WTC11 (cell line): Measurements from ENCODE around the gene ASB8.

Experiments
- ATF2 ChIP-seq: sonication (generic); formaldehyde crosslinking; IDR thresholded peaks from 2 replicates; pipeline ENCODE4 v1.8.1; 2022; ENCODE audit warnings: low read depth, missing genetic modification reagents, borderline replicate concordance
- CREB1 ChIP-seq: sonication (generic); formaldehyde crosslinking; IDR thresholded peaks from 2 replicates; pipeline ENCODE4 v1.8.0; 2023; ENCODE audit warnings: mild to moderate bottlenecking, missing genetic modification reagents
- CTCF ChIP-seq: fragments of 200-600 bp; IDR thresholded peaks from 2 replicates; pipeline ENCODE4 v1.8.0; 2022; ENCODE audit warnings: antibody characterized with exemption
- JUN ChIP-seq: sonication (generic); formaldehyde crosslinking; IDR thresholded peaks from 2 replicates; pipeline ENCODE4 v1.8.0; 2023; ENCODE audit warnings: mild to moderate bottlenecking, missing genetic modification reagents
- NR2C2 ChIP-seq: sonication (generic); formaldehyde crosslinking; IDR thresholded peaks from 2 replicates; pipeline ENCODE4 v1.8.0; 2022; ENCODE audit warnings: mild to moderate bottlenecking, missing genetic modification reagents
- PREB ChIP-seq: sonication (generic); formaldehyde crosslinking; IDR thresholded peaks from 2 replicates; pipeline ENCODE4 v1.8.1; 2022; ENCODE audit warnings: mild to moderate bottlenecking, missing genetic modification reagents, moderate library complexity, borderline replicate concordance
- TCF7 ChIP-seq: sonication (generic); formaldehyde crosslinking; IDR thresholded peaks from 2 replicates; pipeline ENCODE4 v1.8.0; 2022; ENCODE audit warnings: mild to moderate bottlenecking, low read depth, missing genetic modification reagents, moderate library complexity
- USF1 ChIP-seq: sonication (generic); formaldehyde crosslinking; IDR thresholded peaks from 2 replicates; pipeline ENCODE4 v1.8.0; 2022; ENCODE audit warnings: mild to moderate bottlenecking, missing genetic modification reagents
- ZNF121 ChIP-seq: sonication (generic); formaldehyde crosslinking; IDR thresholded peaks from 2 replicates; pipeline ENCODE4 v1.8.0; 2023; ENCODE audit warnings: missing genetic modification reagents
- TF ChIP-seq, protein P1 (sequence below): sonication (generic); formaldehyde crosslinking; IDR thresholded peaks from 2 replicates; pipeline ENCODE4 v1.8.1; 2023; ENCODE audit warnings: mild to moderate bottlenecking, missing genetic modification reagents, borderline replicate concordance
- TF ChIP-seq, protein P2 (sequence below): fragments of 250-450 bp; sonication (Bioruptor Pico); conservative IDR thresholded peaks from 2 replicates; pipeline ENCODE4 v1.9.0; 2021; ENCODE audit warnings: mild to moderate bottlenecking
- TF ChIP-seq, protein P3 (sequence below): sonication (generic); formaldehyde crosslinking; IDR thresholded peaks from 2 replicates; pipeline ENCODE4 v1.8.1; 2023; ENCODE audit warnings: mild to moderate bottlenecking, missing genetic modification reagents, moderate library complexity
- TF ChIP-seq, protein P4 (sequence below): sonication (generic); formaldehyde crosslinking; IDR thresholded peaks from 2 replicates; pipeline ENCODE4 v1.8.0; 2022; ENCODE audit warnings: missing genetic modification reagents

DNA sequence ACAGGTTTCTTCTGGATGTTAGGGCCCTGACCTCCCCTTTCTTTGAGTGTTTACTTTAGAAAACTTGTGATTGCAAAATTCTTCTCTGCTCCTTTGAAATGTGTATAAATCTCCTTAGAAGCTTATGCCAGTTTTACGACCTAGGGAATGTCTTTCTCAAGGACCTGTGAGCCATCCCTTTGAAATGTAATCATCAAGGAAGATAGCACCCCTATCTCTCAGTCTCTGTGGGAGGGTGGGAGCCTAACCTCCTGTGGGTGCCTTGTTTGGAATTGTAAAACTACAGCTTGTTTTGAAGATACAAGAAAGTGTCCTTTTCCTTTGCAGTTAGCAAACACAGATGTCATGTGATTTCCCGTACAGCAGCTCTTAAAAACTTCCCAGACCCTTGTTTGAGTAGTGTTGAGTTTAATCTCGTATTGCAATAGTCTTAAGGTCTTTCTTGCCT lies 42.5 kb upstream of the ASB8 start:
- TF ChIP-seq CTCF (no peak), ATF2 (CRISPR knock-in tag) (no peak), JUN (CRISPR knock-in tag) (no peak), NR2C2 (CRISPR knock-in tag) (no peak), ZNF121 (CRISPR knock-in tag) (no peak), USF1 (CRISPR knock-in tag) (no peak), PREB (CRISPR knock-in tag) (no peak), TCF7 (CRISPR knock-in tag) (no peak), CREB1 (CRISPR knock-in tag) (no peak)
- TF ChIP-seq, protein P1, sequence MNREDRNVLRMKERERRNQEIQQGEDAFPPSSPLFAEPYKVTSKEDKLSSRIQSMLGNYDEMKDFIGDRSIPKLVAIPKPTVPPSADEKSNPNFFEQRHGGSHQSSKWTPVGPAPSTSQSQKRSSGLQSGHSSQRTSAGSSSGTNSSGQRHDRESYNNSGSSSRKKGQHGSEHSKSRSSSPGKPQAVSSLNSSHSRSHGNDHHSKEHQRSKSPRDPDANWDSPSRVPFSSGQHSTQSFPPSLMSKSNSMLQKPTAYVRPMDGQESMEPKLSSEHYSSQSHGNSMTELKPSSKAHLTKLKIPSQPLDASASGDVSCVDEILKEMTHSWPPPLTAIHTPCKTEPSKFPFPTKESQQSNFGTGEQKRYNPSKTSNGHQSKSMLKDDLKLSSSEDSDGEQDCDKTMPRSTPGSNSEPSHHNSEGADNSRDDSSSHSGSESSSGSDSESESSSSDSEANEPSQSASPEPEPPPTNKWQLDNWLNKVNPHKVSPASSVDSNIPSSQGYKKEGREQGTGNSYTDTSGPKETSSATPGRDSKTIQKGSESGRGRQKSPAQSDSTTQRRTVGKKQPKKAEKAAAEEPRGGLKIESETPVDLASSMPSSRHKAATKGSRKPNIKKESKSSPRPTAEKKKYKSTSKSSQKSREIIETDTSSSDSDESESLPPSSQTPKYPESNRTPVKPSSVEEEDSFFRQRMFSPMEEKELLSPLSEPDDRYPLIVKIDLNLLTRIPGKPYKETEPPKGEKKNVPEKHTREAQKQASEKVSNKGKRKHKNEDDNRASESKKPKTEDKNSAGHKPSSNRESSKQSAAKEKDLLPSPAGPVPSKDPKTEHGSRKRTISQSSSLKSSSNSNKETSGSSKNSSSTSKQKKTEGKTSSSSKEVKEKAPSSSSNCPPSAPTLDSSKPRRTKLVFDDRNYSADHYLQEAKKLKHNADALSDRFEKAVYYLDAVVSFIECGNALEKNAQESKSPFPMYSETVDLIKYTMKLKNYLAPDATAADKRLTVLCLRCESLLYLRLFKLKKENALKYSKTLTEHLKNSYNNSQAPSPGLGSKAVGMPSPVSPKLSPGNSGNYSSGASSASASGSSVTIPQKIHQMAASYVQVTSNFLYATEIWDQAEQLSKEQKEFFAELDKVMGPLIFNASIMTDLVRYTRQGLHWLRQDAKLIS, result no peak
- TF ChIP-seq, protein P2, sequence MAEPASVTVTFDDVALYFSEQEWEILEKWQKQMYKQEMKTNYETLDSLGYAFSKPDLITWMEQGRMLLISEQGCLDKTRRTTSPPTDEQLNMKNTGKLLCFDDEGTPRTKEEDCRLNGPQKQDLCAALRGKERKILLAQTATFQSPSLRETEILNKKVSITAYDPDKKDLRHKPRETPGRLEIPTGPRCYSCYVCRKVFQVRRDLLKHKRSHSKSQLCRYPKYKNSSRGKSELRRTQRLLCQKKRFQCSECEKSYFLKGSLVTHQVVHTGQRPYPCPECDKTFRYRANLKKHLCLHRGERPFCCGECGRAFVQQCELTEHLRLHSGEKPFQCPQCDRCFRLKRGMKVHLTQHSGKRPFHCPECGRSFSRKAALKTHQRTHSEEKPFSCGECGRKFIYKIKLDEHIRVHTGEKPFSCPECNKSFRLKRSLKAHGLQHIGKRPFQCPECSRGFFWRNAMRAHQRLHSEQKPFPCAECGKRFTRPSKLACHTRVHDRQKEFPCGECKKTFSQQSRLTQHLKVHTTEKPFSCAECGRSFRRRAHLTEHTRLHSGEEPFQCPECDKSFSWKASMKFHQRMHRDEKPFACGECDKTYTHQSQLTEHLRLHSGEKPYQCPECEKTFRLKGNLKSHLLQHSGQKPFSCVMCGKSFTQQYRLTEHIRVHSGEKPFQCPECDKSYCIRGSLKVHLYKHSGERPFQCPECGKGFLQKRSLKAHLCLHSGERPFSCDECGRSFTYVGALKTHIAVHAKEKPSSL, result no peak
- TF ChIP-seq, protein P3, sequence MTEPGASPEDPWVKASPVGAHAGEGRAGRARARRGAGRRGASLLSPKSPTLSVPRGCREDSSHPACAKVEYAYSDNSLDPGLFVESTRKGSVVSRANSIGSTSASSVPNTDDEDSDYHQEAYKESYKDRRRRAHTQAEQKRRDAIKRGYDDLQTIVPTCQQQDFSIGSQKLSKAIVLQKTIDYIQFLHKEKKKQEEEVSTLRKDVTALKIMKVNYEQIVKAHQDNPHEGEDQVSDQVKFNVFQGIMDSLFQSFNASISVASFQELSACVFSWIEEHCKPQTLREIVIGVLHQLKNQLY (CRISPR knock-in tag), result no peak
- TF ChIP-seq, protein P4, sequence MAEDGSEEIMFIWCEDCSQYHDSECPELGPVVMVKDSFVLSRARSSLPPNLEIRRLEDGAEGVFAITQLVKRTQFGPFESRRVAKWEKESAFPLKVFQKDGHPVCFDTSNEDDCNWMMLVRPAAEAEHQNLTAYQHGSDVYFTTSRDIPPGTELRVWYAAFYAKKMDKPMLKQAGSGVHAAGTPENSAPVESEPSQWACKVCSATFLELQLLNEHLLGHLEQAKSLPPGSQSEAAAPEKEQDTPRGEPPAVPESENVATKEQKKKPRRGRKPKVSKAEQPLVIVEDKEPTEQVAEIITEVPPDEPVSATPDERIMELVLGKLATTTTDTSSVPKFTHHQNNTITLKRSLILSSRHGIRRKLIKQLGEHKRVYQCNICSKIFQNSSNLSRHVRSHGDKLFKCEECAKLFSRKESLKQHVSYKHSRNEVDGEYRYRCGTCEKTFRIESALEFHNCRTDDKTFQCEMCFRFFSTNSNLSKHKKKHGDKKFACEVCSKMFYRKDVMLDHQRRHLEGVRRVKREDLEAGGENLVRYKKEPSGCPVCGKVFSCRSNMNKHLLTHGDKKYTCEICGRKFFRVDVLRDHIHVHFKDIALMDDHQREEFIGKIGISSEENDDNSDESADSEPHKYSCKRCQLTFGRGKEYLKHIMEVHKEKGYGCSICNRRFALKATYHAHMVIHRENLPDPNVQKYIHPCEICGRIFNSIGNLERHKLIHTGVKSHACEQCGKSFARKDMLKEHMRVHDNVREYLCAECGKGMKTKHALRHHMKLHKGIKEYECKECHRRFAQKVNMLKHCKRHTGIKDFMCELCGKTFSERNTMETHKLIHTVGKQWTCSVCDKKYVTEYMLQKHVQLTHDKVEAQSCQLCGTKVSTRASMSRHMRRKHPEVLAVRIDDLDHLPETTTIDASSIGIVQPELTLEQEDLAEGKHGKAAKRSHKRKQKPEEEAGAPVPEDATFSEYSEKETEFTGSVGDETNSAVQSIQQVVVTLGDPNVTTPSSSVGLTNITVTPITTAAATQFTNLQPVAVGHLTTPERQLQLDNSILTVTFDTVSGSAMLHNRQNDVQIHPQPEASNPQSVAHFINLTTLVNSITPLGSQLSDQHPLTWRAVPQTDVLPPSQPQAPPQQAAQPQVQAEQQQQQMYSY (CRISPR knock-in tag), result no peak
